HL-60 (cell line): ENCODE measurements around the gene POFUT1.

Experiments
- DNase-seq, 2 experiments: peaks; one replicate each; pipeline ENCODE4 v3.0.0-alpha.2; 2010 to 2020; ENCODE audit warnings: low read depth in 1 of 2, low spot score in 1 of 2
- H3K27ac ChIP-seq: fragments of 250-450 bp; sonication (Bioruptor Pico); replicated peaks from 2 replicates; pipeline ENCODE4 v1.5.1; 2020; ENCODE audit warnings: mild to moderate bottlenecking, moderate library complexity
- H3K27me3 ChIP-seq: fragments of 250-450 bp; sonication (Bioruptor Pico); 2 replicates; pipeline ENCODE4 v1.5.1; 2021; ENCODE audit warnings: mild to moderate bottlenecking, moderate library complexity; ENCODE audit not compliant: insufficient read depth, poor library complexity, severe bottlenecking
- H3K4me3 ChIP-seq: replicated peaks from 2 replicates; pipeline ENCODE4 v1.5.1; 2011; ENCODE audit warnings: mild to moderate bottlenecking, control low read depth, low read length; ENCODE audit not compliant: insufficient read depth
- GABPA ChIP-seq: IDR thresholded peaks from 2 replicates; pipeline ENCODE4 v1.6.1; 2012; ENCODE audit warnings: low read depth
- POLR2AphosphoS5 ChIP-seq: IDR thresholded peaks from 2 replicates; pipeline ENCODE4 v1.6.1; 2012; ENCODE audit warnings: low read depth
- SPI1 ChIP-seq: IDR thresholded peaks from 2 replicates; pipeline ENCODE4 v1.6.1; 2012; ENCODE audit warnings: low read depth, mild to moderate bottlenecking, borderline replicate concordance
- TF ChIP-seq, protein P1 (sequence below): IDR thresholded peaks from one replicate; pipeline ENCODE4 v1.5.1; 2011; ENCODE audit warnings: low read length, control low read depth, inconsistent platforms; ENCODE audit not compliant: insufficient read depth
- TF ChIP-seq, protein P2 (sequence below): IDR thresholded peaks from 2 replicates; pipeline ENCODE4 v1.6.1; 2012; ENCODE audit warnings: low read depth; ENCODE audit not compliant: insufficient replicate concordance

POFUT1 gene

DNA sequence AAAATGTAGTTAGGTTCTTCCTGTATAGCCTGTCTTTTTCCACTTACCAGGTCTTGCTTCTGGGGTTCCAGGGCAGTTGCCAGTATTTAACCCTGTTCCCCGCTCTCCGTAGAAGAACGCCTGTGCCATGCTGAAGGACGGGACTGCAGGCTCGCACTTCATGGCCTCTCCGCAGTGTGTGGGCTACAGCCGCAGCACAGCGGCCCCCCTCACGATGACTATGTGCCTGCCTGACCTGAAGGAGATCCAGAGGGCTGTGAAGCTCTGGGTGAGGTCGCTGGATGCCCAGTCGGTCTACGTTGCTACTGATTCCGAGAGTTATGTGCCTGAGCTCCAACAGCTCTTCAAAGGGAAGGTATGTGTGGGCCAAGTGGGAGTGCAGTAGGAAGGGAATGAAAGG is 23.0 kb downstream of the POFUT1 start:
- no peak for DNase-seq
- Histone ChIP-seq H3K4me3 (no peak overlapping the region), H3K27me3 (no peaks in the 10 kb centered on the region), H3K27ac (peak overlapping the region; percentile 15; the same call in 1 of the 2 replicates)
- TF ChIP-seq GABPA (no peak), POLR2AphosphoS5 (no peak), SPI1 (no peak)
- TF ChIP-seq, protein P1, sequence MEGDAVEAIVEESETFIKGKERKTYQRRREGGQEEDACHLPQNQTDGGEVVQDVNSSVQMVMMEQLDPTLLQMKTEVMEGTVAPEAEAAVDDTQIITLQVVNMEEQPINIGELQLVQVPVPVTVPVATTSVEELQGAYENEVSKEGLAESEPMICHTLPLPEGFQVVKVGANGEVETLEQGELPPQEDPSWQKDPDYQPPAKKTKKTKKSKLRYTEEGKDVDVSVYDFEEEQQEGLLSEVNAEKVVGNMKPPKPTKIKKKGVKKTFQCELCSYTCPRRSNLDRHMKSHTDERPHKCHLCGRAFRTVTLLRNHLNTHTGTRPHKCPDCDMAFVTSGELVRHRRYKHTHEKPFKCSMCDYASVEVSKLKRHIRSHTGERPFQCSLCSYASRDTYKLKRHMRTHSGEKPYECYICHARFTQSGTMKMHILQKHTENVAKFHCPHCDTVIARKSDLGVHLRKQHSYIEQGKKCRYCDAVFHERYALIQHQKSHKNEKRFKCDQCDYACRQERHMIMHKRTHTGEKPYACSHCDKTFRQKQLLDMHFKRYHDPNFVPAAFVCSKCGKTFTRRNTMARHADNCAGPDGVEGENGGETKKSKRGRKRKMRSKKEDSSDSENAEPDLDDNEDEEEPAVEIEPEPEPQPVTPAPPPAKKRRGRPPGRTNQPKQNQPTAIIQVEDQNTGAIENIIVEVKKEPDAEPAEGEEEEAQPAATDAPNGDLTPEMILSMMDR = no peak
- TF ChIP-seq, protein P2, sequence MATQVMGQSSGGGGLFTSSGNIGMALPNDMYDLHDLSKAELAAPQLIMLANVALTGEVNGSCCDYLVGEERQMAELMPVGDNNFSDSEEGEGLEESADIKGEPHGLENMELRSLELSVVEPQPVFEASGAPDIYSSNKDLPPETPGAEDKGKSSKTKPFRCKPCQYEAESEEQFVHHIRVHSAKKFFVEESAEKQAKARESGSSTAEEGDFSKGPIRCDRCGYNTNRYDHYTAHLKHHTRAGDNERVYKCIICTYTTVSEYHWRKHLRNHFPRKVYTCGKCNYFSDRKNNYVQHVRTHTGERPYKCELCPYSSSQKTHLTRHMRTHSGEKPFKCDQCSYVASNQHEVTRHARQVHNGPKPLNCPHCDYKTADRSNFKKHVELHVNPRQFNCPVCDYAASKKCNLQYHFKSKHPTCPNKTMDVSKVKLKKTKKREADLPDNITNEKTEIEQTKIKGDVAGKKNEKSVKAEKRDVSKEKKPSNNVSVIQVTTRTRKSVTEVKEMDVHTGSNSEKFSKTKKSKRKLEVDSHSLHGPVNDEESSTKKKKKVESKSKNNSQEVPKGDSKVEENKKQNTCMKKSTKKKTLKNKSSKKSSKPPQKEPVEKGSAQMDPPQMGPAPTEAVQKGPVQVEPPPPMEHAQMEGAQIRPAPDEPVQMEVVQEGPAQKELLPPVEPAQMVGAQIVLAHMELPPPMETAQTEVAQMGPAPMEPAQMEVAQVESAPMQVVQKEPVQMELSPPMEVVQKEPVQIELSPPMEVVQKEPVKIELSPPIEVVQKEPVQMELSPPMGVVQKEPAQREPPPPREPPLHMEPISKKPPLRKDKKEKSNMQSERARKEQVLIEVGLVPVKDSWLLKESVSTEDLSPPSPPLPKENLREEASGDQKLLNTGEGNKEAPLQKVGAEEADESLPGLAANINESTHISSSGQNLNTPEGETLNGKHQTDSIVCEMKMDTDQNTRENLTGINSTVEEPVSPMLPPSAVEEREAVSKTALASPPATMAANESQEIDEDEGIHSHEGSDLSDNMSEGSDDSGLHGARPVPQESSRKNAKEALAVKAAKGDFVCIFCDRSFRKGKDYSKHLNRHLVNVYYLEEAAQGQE = no peak

DNA sequence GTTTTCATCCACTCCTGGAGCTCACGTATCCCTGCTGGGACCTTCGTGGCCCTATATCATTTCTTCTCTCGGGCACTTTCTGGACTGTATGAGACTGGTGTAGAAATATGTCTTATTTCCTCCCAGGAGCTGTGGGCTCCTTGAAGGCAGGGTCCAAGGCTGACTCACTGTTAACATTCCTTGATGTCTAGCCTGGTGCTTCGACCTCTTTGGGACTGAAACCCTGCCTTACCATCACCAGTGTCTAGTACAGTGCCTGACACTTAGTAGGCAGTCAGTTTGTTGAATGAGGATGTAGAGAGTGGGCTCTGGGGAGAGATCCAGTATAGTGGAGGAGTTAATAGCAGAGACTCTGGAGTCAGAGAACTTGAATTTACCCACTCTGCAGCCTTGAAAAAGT is 23.6 kb downstream of the POFUT1 start:
- H3K27ac ChIP-seq = peak overlapping the region; percentile 15

DNA sequence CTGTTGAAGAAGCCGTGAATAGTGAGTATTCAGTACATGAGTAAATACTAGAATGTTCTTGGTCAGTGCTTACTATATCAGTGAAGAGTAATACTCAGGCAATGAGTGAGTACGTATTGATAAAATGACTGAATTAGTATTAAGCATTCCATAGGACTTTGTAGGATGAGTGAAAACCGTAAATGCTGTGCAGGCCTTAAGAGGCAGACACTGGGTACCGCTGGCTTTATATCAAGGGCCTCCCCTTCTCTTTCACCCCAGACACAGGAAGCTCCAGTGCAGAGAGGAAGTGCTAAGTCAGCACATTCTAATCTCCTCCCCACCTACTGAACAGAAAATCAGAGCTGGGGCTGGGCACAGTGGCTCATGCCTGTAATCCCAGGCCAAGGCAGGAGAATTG is 24.2 kb downstream of the POFUT1 start:
- TF ChIP-seq, protein P1 = no peak
- peak; percentile 49; the same call in 1 of the 2 replicates for TF ChIP-seq SPI1

More for the DNA sequence above, 23.6 kb downstream of the POFUT1 start:
- no peak for TF ChIP-seq POLR2AphosphoS5
- TF ChIP-seq, protein P1 = no peak
- TF ChIP-seq GABPA = no peak
- TF ChIP-seq, protein P2 = no peak
- no peak for TF ChIP-seq SPI1
- no peak for DNase-seq
- no peaks in the 10 kb centered on the region for H3K27me3 ChIP-seq
- no peak overlapping the region for H3K4me3 ChIP-seq

DNA sequence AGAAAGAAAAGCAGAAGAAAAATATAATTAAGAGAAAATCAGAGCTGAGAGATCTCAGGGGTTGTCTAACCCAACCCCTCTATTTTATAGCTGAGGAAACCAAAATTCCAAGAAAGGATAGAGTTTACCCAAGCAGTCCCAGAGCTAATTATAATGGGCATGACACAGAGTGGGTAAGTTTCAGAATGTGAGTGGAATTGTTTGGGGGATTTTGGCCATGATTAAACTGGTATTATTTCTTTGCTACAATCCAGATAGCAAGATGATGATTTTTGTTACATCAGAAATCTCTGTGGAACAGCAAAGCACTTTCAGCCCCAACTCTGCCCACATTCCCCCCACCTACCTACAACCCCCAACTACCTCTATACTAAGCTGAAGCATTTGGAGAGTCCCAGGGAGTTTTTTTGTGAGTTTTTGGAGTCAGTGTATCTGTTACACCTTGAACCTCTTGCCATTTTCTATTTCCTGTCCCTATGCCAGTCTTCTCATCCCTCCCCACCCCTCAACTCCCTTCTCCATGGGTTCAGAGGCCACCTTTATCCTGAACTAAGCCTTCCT is 24.7 kb downstream of the POFUT1 start:
- H3K27me3 ChIP-seq = no peaks in the 10 kb centered on the region
- no peak overlapping the region for H3K4me3 ChIP-seq
- DNase-seq = no peak
- TF ChIP-seq POLR2AphosphoS5 (no peak), SPI1 (no peak), GABPA (no peak)
- TF ChIP-seq, protein P1 = no peak
- TF ChIP-seq, protein P2 = no peak
- no peak overlapping the region for H3K27ac ChIP-seq

More for the DNA sequence above, 24.2 kb downstream of the POFUT1 start:
- H3K4me3 ChIP-seq = no peak overlapping the region
- peak in 1 of 2 experiments; percentile 49 for DNase-seq
- H3K27ac ChIP-seq = peak overlapping the region; percentile 15
- no peaks in the 10 kb centered on the region for H3K27me3 ChIP-seq
